ENCODE results near the gene NPAS2. TPM values are rescaled to one million over a fixed set of nuclear protein-coding genes. Genes with fewer than 3 reads are reported as not detected.

NPAS2 gene
- polyA plus RNA-seq, 1 of the 3 experiments (the other 2 are of a cell fraction), result 58.5 TPM

- peaks cover 6 to 47% of the 10 kb centered on the region in 2 experiments for H3K36me3 ChIP-seq (replicated peaks in 1 of 2; ENCODE audit: control insufficient read depth in 1 of 2, insufficient read depth in 2 of 2, low read length in 1 of 2)
- H3K4me2 ChIP-seq, result no peak overlapping the region
- no peak overlapping the region for H3K4me3 ChIP-seq (ENCODE audit: low read depth in 2 of 2, low read length in 1 of 2)
- no peaks in the 10 kb centered on the region for H3K27me3 ChIP-seq (ENCODE audit: insufficient read depth)
- H3K27ac ChIP-seq (ENCODE audit: low read depth in 2 of 2, low read length in 1 of 2), result no peak overlapping the region
- H4K20me1 ChIP-seq (ENCODE audit: insufficient read depth), result no peaks in the 10 kb centered on the region
- no peak for DNase-seq
- ChIA-PET CTCF (interaction anchor here (1.4 to 1.8 kb wide), 2 partner anchors 370 to 374 kb away, joined by 5 to 8 read pairs; no protein-coding TSS in a partner anchor), POLR2A (no interaction called here)
- H3K4me1 ChIP-seq (ENCODE audit: control insufficient read depth in 1 of 2, insufficient read depth in 2 of 2, low read depth in 1 of 2, low read length in 1 of 2), result peaks cover 0 to 12% of the 10 kb centered on the region in 2 experiments; a peak in 1 of 4 replicates
- H3K9me2 ChIP-seq, result no peaks in the 10 kb centered on the region
- H3K9ac ChIP-seq, result no peak overlapping the region
- TF ChIP-seq GABPA (IDR thresholded peaks at IDR 0.05; ENCODE audit: low read depth) (no peak), USF1 (IDR thresholded peaks at IDR 0.05; ENCODE audit: borderline replicate concordance, low read depth) (no peak), TAF1 (IDR thresholded peaks at IDR 0.05; ENCODE audit: borderline replicate concordance, low read depth, low read length) (no peak), SIN3A (IDR thresholded peaks at IDR 0.05; ENCODE audit: borderline replicate concordance, low read depth, low read length) (no peak), RXRA (IDR thresholded peaks at IDR 0.05; ENCODE audit: borderline replicate concordance, low read depth) (no peak), JUND (IDR thresholded peaks at IDR 0.05) (no peak), YY1 (IDR thresholded peaks at IDR 0.05; ENCODE audit: low read depth) (no peak)
- no peak overlapping the region for H2AFZ ChIP-seq (ENCODE audit: low read depth)
- no peaks in the 10 kb centered on the region for H3K79me2 ChIP-seq (ENCODE audit: insufficient read depth)
- H3F3A ChIP-seq (replicated peaks; ENCODE audit: insufficient read depth), result peaks cover 11% of the 10 kb centered on the region
- WGBS (ENCODE audit: low lambda C conversion rate), result 92% methylated on average over 12 of the region's 12 CpGs
- no peaks in the 10 kb centered on the region for H3K9me3 ChIP-seq
Measured at GRCh38 chr2:100980046-100980445, 160.1 kb downstream of the NPAS2 start.

DNA sequence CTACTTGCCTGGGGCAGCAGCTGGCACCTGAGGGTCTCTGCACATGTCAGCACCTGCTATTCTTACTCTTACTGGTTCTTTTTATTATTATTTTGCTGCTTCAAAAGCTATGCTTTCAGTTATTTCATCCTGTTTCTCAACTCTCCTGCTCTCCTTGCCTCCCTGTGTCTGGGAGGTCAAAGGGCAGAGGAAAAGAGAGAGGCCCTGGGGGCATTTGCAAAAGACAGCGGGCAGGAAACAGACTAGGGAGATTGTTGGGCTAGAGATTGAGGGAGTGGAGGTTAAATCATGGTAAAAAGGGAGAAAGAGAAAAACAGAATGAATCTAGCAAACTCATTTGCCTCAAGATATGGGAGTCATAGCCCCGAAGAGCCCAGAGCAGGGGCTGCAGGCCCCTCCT lies 161.1 kb downstream of the NPAS2 start:
- no peak overlapping the region for H3K9ac ChIP-seq
- POLR2A ChIA-PET, result no interaction called here
- TF ChIP-seq JUND (IDR thresholded peaks at IDR 0.05) (no peak), FOXM1 (IDR thresholded peaks at IDR 0.05; ENCODE audit: low read depth) (no peak), IRF3 (IDR thresholded peaks at IDR 0.05; ENCODE audit: low read depth, low read length) (no peak), FOSL2 (IDR thresholded peaks at IDR 0.05; ENCODE audit: borderline replicate concordance, low read depth) (no peak), GATA2 (CRISPR knock-in tag; IDR thresholded peaks at IDR 0.05) (no peak), YY1 (IDR thresholded peaks at IDR 0.05; ENCODE audit: low read depth) (no peak), SIN3A (IDR thresholded peaks at IDR 0.05; ENCODE audit: borderline replicate concordance, low read depth, low read length) (no peak), TEAD4 (IDR thresholded peaks at IDR 0.05; ENCODE audit: borderline replicate concordance, insufficient read depth) (no peak), EZH2phosphoT487 (IDR thresholded peaks at IDR 0.05; ENCODE audit: borderline replicate concordance, low read depth) (no peak), NRF1 (IDR thresholded peaks at IDR 0.05; ENCODE audit: low read depth, low read length) (no peak), NFIC (IDR thresholded peaks at IDR 0.05; ENCODE audit: borderline replicate concordance) (no peak), ELF1 (IDR thresholded peaks at IDR 0.05) (no peak), MEF2A (IDR thresholded peaks at IDR 0.05; ENCODE audit: borderline replicate concordance, low read depth) (no peak), RAD21 (IDR thresholded peaks at IDR 0.05; ENCODE audit: low read length) (no peak), RXRA (IDR thresholded peaks at IDR 0.05; ENCODE audit: borderline replicate concordance, low read depth) (no peak)
- TF ChIP-seq, protein P1, sequence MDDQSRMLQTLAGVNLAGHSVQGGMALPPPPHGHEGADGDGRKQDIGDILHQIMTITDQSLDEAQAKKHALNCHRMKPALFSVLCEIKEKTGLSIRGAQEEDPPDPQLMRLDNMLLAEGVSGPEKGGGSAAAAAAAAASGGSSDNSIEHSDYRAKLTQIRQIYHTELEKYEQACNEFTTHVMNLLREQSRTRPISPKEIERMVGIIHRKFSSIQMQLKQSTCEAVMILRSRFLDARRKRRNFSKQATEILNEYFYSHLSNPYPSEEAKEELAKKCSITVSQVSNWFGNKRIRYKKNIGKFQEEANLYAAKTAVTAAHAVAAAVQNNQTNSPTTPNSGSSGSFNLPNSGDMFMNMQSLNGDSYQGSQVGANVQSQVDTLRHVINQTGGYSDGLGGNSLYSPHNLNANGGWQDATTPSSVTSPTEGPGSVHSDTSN (IDR thresholded peaks at IDR 0.05), result no peak
- H3K9me3 ChIP-seq, result no peaks in the 10 kb centered on the region
- no peak for DNase-seq
- no peak overlapping the region for H2AFZ ChIP-seq (ENCODE audit: low read depth)
- no peaks in the 10 kb centered on the region for H3K9me2 ChIP-seq
- H3F3A ChIP-seq (replicated peaks; ENCODE audit: insufficient read depth), result peaks cover 11% of the 10 kb centered on the region
- H3K27me3 ChIP-seq (ENCODE audit: insufficient read depth), result no peaks in the 10 kb centered on the region
- no peak overlapping the region for H3K27ac ChIP-seq (ENCODE audit: low read depth in 2 of 2, low read length in 1 of 2)
- WGBS (ENCODE audit: low lambda C conversion rate), result 87% methylated on average over 2 of the region's 2 CpGs
- CTCF ChIA-PET, result interaction anchor here (1.4 to 1.8 kb wide), 2 partner anchors 371 to 375 kb away, joined by 5 to 8 read pairs; no protein-coding TSS in a partner anchor
- H3K4me1 ChIP-seq (ENCODE audit: control insufficient read depth in 1 of 2, insufficient read depth in 2 of 2, low read depth in 1 of 2, low read length in 1 of 2), result peaks cover 0 to 12% of the 10 kb centered on the region in 2 experiments; a peak in 1 of 4 replicates
- H3K36me3 ChIP-seq (replicated peaks in 1 of 2; ENCODE audit: control insufficient read depth in 1 of 2, insufficient read depth in 2 of 2, low read length in 1 of 2), result peaks cover 10 to 47% of the 10 kb centered on the region in 2 experiments
- H4K20me1 ChIP-seq (ENCODE audit: insufficient read depth), result no peaks in the 10 kb centered on the region
- H3K4me2 ChIP-seq, result no peak overlapping the region
- no peaks in the 10 kb centered on the region for H3K79me2 ChIP-seq (ENCODE audit: insufficient read depth)
- no peak overlapping the region for H3K4me3 ChIP-seq (ENCODE audit: low read depth in 2 of 2, low read length in 1 of 2)

Data from SK-N-SH (cell line).